Measurements from ENCODE around the gene ESYT3. TPM values are rescaled to one million over a fixed set of nuclear protein-coding genes. Genes with fewer than 3 reads are reported as not detected.
"Not testable (repeated sequence)": the region's sequence is repeated elsewhere in the genome, so short reads cannot be mapped to it uniquely, and the experiment has no call there.

Gene ESYT3
- total and polyA plus RNA-seq, 4 donors: 0.38 to 2.7 (median 0.88) TPM

- H3K4me1 ChIP-seq (ENCODE audit: control insufficient read depth in 1 of 2, insufficient read depth in 2 of 2, low read length in 2 of 2): peaks cover 0 to 2% of the 10 kb centered on the region in 2 donors
- H3K27me3 ChIP-seq (ENCODE audit: control insufficient read depth in 1 of 2, insufficient read depth in 2 of 2, low read length in 1 of 2): no peaks in the 10 kb centered on the region
- no peak for ATAC-seq (ENCODE audit: low FRiP score)
- intact Hi-C loops (cut with DNase I): no loop called here
- WGBS, 2 donors: 88 to 97% methylated on average over 3 of the region's 3 CpGs
- H3K27ac ChIP-seq (ENCODE audit: low read depth in 1 of 2, low read length in 2 of 2): no peak overlapping the region
- no peaks in the 10 kb centered on the region for H3K9me3 ChIP-seq (ENCODE audit: control insufficient read depth, low read length)
- no peak for DNase-seq
- H3K4me3 ChIP-seq (ENCODE audit: low read length in 2 of 2): no peak overlapping the region
- H3K36me3 ChIP-seq (ENCODE audit: control insufficient read depth in 1 of 2, insufficient read depth in 2 of 2, low read length in 1 of 2): no peaks in the 10 kb centered on the region
Measured at GRCh38 chr3:138493804-138494606, 59.6 kb downstream of the ESYT3 start.

DNA sequence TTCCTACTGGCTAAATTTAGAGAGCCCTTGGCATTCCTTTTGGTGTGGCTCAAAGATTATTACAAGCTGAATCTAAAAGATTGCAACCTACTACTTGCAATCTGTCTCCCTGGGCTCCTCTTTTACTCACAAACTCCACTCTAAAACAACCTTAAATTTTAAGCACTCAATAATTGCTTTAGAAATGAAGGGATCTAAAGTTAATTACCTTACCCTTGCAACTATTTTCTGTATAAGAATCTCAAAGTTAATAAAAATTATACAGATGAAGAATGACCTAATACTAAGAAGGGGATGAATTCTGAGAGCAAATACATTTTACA lies 60.2 kb downstream of the ESYT3 start:
- no peak for DNase-seq
- no peak for ATAC-seq (ENCODE audit: low FRiP score)
- Histone ChIP-seq H3K4me1 (ENCODE audit: control insufficient read depth in 1 of 2, insufficient read depth in 2 of 2, low read length in 2 of 2) (peaks cover 0 to 2% of the 10 kb centered on the region in 2 donors), H3K27ac (ENCODE audit: low read depth in 1 of 2, low read length in 2 of 2) (no peak overlapping the region), H3K36me3 (ENCODE audit: control insufficient read depth in 1 of 2, insufficient read depth in 2 of 2, low read length in 1 of 2) (no peaks in the 10 kb centered on the region), H3K27me3 (ENCODE audit: control insufficient read depth in 1 of 2, insufficient read depth in 2 of 2, low read length in 1 of 2) (no peaks in the 10 kb centered on the region), H3K4me3 (ENCODE audit: low read length in 2 of 2) (no peak overlapping the region), H3K9me3 (ENCODE audit: control insufficient read depth, low read length) (no peaks in the 10 kb centered on the region)
- intact Hi-C loops (cut with DNase I): no loop called here

GRCh38 chr3:138495638-138496037 lies 61.2 kb downstream of the ESYT3 start:
- intact Hi-C loops (cut with DNase I); DNase-seq; H3K27me3 ChIP-seq (ENCODE audit: control insufficient read depth in 1 of 2, insufficient read depth in 2 of 2, low read length in 1 of 2); ATAC-seq (ENCODE audit: low FRiP score); H3K4me3 ChIP-seq (ENCODE audit: low read length in 2 of 2); H3K36me3 ChIP-seq (ENCODE audit: control insufficient read depth in 1 of 2, insufficient read depth in 2 of 2, low read length in 1 of 2); H3K27ac ChIP-seq (ENCODE audit: low read depth in 1 of 2, low read length in 2 of 2); H3K9me3 ChIP-seq (ENCODE audit: control insufficient read depth, low read length); H3K4me1 ChIP-seq (ENCODE audit: control insufficient read depth in 1 of 2, insufficient read depth in 2 of 2, low read length in 2 of 2): not testable (repeated sequence)
- 91 to 92% methylated on average over 3 of the region's 3 CpGs for WGBS, 2 donors

GRCh38 chr3:138496436-138496835 lies 62.0 kb downstream of the ESYT3 start:
- intact Hi-C loops (cut with DNase I): no loop called here
- no peak for ATAC-seq (ENCODE audit: low FRiP score)

DNA sequence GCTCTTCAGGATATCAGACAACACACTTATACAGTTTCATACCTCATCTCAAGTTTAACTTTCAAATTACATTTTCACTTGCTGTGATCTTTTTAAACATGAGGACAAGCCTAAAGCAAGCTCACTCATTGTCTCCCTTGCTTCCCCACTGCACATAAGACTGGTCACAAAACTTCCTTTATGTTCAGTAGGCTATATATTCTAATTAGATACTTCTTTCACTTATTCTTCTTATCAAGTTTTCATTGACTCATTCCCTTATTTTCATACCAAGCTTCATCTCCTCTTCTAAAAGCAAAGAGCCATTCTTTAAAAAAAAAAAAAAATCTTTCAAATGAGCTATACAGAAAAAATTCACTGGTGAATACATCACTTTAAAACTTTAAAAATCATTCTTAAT lies 62.6 kb downstream of the ESYT3 start:
- no peaks in the 10 kb centered on the region for H3K27me3 ChIP-seq (ENCODE audit: control insufficient read depth in 1 of 2, insufficient read depth in 2 of 2, low read length in 1 of 2)
- no peak for ATAC-seq (ENCODE audit: low FRiP score)

More at GRCh38 chr3:138496436-138496835, 62.0 kb downstream of the ESYT3 start:
- no peaks in the 10 kb centered on the region for H3K36me3 ChIP-seq (ENCODE audit: control insufficient read depth in 1 of 2, insufficient read depth in 2 of 2, low read length in 1 of 2)
- peaks cover 0 to 2% of the 10 kb centered on the region in 2 donors for H3K4me1 ChIP-seq (ENCODE audit: control insufficient read depth in 1 of 2, insufficient read depth in 2 of 2, low read length in 2 of 2)
- H3K9me3 ChIP-seq (ENCODE audit: control insufficient read depth, low read length): no peaks in the 10 kb centered on the region
- H3K4me3 ChIP-seq (ENCODE audit: low read length in 2 of 2): no peak overlapping the region
- H3K27me3 ChIP-seq (ENCODE audit: control insufficient read depth in 1 of 2, insufficient read depth in 2 of 2, low read length in 1 of 2): no peaks in the 10 kb centered on the region
- WGBS, 2 donors: 95% methylated on average over 2 of the region's 2 CpGs
- no peak for DNase-seq
- no peak overlapping the region for H3K27ac ChIP-seq (ENCODE audit: low read depth in 1 of 2, low read length in 2 of 2)

DNA sequence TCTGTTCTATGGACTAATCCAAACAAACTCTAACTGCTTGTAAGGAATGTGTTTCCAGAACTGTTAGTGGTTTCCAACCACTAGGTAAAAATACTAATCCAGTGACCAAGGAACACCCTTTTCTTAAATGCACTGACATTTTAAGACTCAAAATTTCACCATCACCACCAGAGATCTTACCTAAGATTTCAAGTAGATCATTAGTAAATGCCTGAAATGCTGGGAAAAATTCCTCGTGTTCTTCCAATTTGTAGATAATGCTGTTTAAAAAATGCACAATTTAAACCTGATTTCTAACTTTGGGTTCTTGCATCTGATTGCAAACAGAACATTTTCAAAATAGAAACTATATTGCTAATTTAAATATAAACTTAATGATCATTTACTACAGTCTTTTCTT lies 63.4 kb downstream of the ESYT3 start:
- H3K4me3 ChIP-seq (ENCODE audit: low read length in 2 of 2): no peak overlapping the region
- H3K4me1 ChIP-seq (ENCODE audit: control insufficient read depth in 1 of 2, insufficient read depth in 2 of 2, low read length in 2 of 2): peaks cover 0 to 2% of the 10 kb centered on the region in 2 donors
- intact Hi-C loops (cut with DNase I): no loop called here
- H3K27me3 ChIP-seq (ENCODE audit: control insufficient read depth in 1 of 2, insufficient read depth in 2 of 2, low read length in 1 of 2): no peaks in the 10 kb centered on the region
- 82 to 100% methylated on average over 1 of the region's 1 CpG for WGBS, 2 donors
- DNase-seq (no peak), ATAC-seq (ENCODE audit: low FRiP score) (no peak)
- no peak overlapping the region for H3K27ac ChIP-seq (ENCODE audit: low read depth in 1 of 2, low read length in 2 of 2)
- H3K9me3 ChIP-seq (ENCODE audit: control insufficient read depth, low read length): no peaks in the 10 kb centered on the region
- no peaks in the 10 kb centered on the region for H3K36me3 ChIP-seq (ENCODE audit: control insufficient read depth in 1 of 2, insufficient read depth in 2 of 2, low read length in 1 of 2)

More for the DNA sequence above, 62.6 kb downstream of the ESYT3 start:
- intact Hi-C loops (cut with DNase I): no loop called here
- no peak for DNase-seq
- Histone ChIP-seq H3K9me3 (ENCODE audit: control insufficient read depth, low read length) (no peaks in the 10 kb centered on the region), H3K27ac (ENCODE audit: low read depth in 1 of 2, low read length in 2 of 2) (no peak overlapping the region), H3K4me3 (ENCODE audit: low read length in 2 of 2) (no peak overlapping the region), H3K4me1 (ENCODE audit: control insufficient read depth in 1 of 2, insufficient read depth in 2 of 2, low read length in 2 of 2) (peaks cover 0 to 2% of the 10 kb centered on the region in 2 donors), H3K36me3 (ENCODE audit: control insufficient read depth in 1 of 2, insufficient read depth in 2 of 2, low read length in 1 of 2) (no peaks in the 10 kb centered on the region)

- intact Hi-C loops (cut with DNase I): no loop called here
- no peaks in the 10 kb centered on the region for H3K9me3 ChIP-seq (ENCODE audit: control insufficient read depth, low read length)
- ATAC-seq (ENCODE audit: low FRiP score) (no peak), DNase-seq (no peak)
- peaks cover 0 to 2% of the 10 kb centered on the region in 2 donors for H3K4me1 ChIP-seq (ENCODE audit: control insufficient read depth in 1 of 2, insufficient read depth in 2 of 2, low read length in 2 of 2)
- H3K27me3 ChIP-seq (ENCODE audit: control insufficient read depth in 1 of 2, insufficient read depth in 2 of 2, low read length in 1 of 2): no peaks in the 10 kb centered on the region
- no peaks in the 10 kb centered on the region for H3K36me3 ChIP-seq (ENCODE audit: control insufficient read depth in 1 of 2, insufficient read depth in 2 of 2, low read length in 1 of 2)
- H3K27ac ChIP-seq (ENCODE audit: low read depth in 1 of 2, low read length in 2 of 2): no peak overlapping the region
- H3K4me3 ChIP-seq (ENCODE audit: low read length in 2 of 2): no peak overlapping the region
Measured at GRCh38 chr3:138498991-138499390, 64.6 kb downstream of the ESYT3 start.

DNA sequence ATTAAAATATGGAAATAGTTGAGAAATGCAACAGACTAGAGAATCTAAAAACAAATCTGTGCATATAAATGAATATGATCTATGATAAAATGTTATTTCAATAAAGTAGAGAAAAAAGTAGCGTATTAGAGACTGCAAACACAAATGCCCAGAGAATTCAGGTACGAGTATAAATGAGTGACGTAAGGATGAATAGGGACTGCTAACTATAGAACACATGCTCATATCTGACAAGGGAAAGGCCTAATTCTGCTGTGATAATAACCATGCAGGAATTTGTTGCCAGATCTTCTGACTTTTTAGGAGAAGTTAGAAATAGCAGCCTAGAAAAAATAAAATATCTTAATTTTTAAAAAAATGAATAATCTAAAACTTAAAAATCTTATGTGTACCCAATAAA lies 73.1 kb downstream of the ESYT3 start:
- intact Hi-C loops (cut with DNase I): no loop called here
- DNase-seq (no peak), ATAC-seq (ENCODE audit: low FRiP score) (no peak)
- no peaks in the 10 kb centered on the region for H3K4me1 ChIP-seq (ENCODE audit: control insufficient read depth in 1 of 2, insufficient read depth in 2 of 2, low read length in 2 of 2)
- H3K9me3 ChIP-seq (ENCODE audit: control insufficient read depth, low read length): no peaks in the 10 kb centered on the region
- H3K4me3 ChIP-seq (ENCODE audit: low read length in 2 of 2): no peak overlapping the region
- H3K36me3 ChIP-seq (ENCODE audit: control insufficient read depth in 1 of 2, insufficient read depth in 2 of 2, low read length in 1 of 2): peaks cover 0 to 2% of the 10 kb centered on the region in 2 donors
- H3K27ac ChIP-seq (ENCODE audit: low read depth in 1 of 2, low read length in 2 of 2): no peak overlapping the region
- WGBS, 2 donors: 94 to 96% methylated on average over 3 of the region's 3 CpGs
- H3K27me3 ChIP-seq (ENCODE audit: control insufficient read depth in 1 of 2, insufficient read depth in 2 of 2, low read length in 1 of 2): no peaks in the 10 kb centered on the region

DNA sequence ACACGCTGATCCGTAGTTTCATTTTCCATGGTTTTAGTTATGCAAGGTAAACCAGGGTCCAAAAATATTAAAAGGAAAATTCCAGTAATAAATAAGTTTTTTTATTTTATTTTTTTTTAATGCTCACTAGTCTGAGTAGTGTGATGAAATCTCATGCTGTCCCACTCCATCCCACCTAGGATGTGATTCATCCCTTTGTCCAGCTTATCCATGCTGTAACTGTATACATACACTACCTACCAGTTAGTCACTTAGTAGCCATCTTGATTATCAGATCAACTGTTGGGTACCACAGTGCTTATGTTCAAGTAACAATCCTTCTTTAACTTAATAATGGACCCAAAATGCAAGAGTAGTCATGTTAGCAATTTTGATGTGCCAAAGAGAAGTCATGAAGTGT lies 75.2 kb downstream of the ESYT3 start:
- intact Hi-C loops (cut with DNase I): no loop called here
- peaks cover 0 to 2% of the 10 kb centered on the region in 2 donors for H3K36me3 ChIP-seq (ENCODE audit: control insufficient read depth in 1 of 2, insufficient read depth in 2 of 2, low read length in 1 of 2)
- no peak overlapping the region for H3K4me3 ChIP-seq (ENCODE audit: low read length in 2 of 2)
- ATAC-seq (ENCODE audit: low FRiP score) (no peak), DNase-seq (no peak)
- H3K27me3 ChIP-seq (ENCODE audit: control insufficient read depth in 1 of 2, insufficient read depth in 2 of 2, low read length in 1 of 2): no peaks in the 10 kb centered on the region
- no peaks in the 10 kb centered on the region for H3K9me3 ChIP-seq (ENCODE audit: control insufficient read depth, low read length)
- H3K27ac ChIP-seq (ENCODE audit: low read depth in 1 of 2, low read length in 2 of 2): no peak overlapping the region
- H3K4me1 ChIP-seq (ENCODE audit: control insufficient read depth in 1 of 2, insufficient read depth in 2 of 2, low read length in 2 of 2): no peaks in the 10 kb centered on the region
- 96 to 97% methylated on average over 2 of the region's 2 CpGs for WGBS, 2 donors
